Thyroid gland (tissue), 4 donors: ENCODE results near the gene OR1D5. TPM values are rescaled to one million over a fixed set of nuclear protein-coding genes. Genes with fewer than 3 reads are reported as not detected.
"Not testable (repeated sequence)": the region's sequence is repeated elsewhere in the genome, so short reads cannot be mapped to it uniquely, and the experiment has no call there.

Experiments
- DNase-seq, 2 donors: peaks; one replicate each; pipeline ENCODE4 v3.0.0-alpha.2; 2019
- H3K27ac ChIP-seq, 3 donors: fragments of 200-600 bp; sonication (generic); 1 replicate in 2 of 3; 2 replicates in 1 of 3; pipeline ENCODE4 v1.5.1; 2016 to 2019; ENCODE audit warnings: mild to moderate bottlenecking in 1 of 3, moderate library complexity in 1 of 3
- H3K27me3 ChIP-seq: fragments of 200-600 bp; sonication (generic); one replicate; pipeline ENCODE4 v1.5.1; 2019
- H3K36me3 ChIP-seq, 2 donors: fragments of 200-600 bp; sonication (generic); one replicate each; pipeline ENCODE4 v1.5.1; 2016 to 2019
- H3K4me1 ChIP-seq, 2 donors: fragments of 200-600 bp; sonication (generic); one replicate each; pipeline ENCODE4 v1.5.1; 2017 to 2019
- H3K4me3 ChIP-seq, 3 donors: fragments of 200-600 bp; sonication (generic); replicated peaks in 1 of 3; 1 replicate in 2 of 3; 2 replicates in 1 of 3; pipeline ENCODE4 v1.5.1; 2016; ENCODE audit warnings: mild to moderate bottlenecking in 1 of 3
- H3K9me3 ChIP-seq: fragments of 200-600 bp; sonication (generic); one replicate; pipeline ENCODE4 v1.5.1; 2017
- POLR2A ChIP-seq, 2 donors: fragments of 450-650 bp; IDR thresholded peaks; one replicate each; pipeline ENCODE4 v1.6.1; 2017; ENCODE audit warnings: antibody characterized with exemption in 2 of 2, mild to moderate bottlenecking in 2 of 2, moderate library complexity in 1 of 2
- WGBS, 2 donors: methylation state at CpG; one replicate each; pipeline ENCODE4 v1.1.5; 2017; 5-methylcytosine and 5-hydroxymethylcytosine counted together
- intact Hi-C: fragments of 100-400 bp; cut with DNase I; formaldehyde crosslinking; loops from one replicate; pipeline ENCODE4 v1.15.1; 2023
- total RNA-seq, 4 donors: library from RNA; depleted of rRNA; stranded (reverse); fragments of >200 nt; gene quantifications; one replicate each; pipeline ENCODE4 v1.2.3, GENCODE V29; 2016
- TF ChIP-seq, protein P1 (sequence below), 6 experiments: fragments of 200-600 bp in 3 of 6; fragments of 450-650 bp in 3 of 6; sonication (generic) in 3 of 6; IDR thresholded peaks; one replicate each; pipeline ENCODE4 v1.5.1; 2016 to 2019; ENCODE audit warnings: antibody characterized with exemption in 6 of 6, mild to moderate bottlenecking in 2 of 6, inconsistent platforms in 1 of 6, moderate library complexity in 1 of 6

The OR1D5 gene
- not detected for total RNA-seq

DNA sequence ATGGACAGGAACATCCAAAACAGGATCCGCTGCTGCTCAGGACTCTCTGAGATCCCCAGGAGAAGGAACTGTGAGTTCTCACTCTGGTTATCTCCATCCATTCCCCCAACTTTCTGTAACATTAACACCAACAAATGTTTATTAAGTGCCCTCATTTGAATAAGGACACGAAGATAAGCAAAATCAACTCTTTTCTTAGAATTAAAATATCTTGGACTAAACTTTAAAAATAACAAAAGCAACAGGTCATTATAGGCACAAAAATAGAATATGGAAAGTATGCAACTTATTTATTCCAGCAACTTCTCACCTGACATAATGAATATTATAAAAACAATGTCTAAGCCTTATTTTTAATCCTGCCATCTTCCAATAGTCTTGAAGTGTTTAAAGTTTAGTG lies at the start of gene OR1D5:
Gene OR1D5, minus strand, starts transcription at position 101 of the 400 bp plus-strand sequence. Its CDS starts 0 bp downstream, at position 101.
- H3K27ac ChIP-seq, H3K36me3 ChIP-seq, intact Hi-C loops, H3K4me1 ChIP-seq, H3K9me3 ChIP-seq, H3K27me3 ChIP-seq, H3K4me3 ChIP-seq, DNase-seq: not testable (repeated sequence)
- WGBS, 2 donors: 50 to 71% methylated on average over 1 of the region's 2 CpGs

GRCh38 chr17:3104322-3104721 lies 40.9 kb upstream of the OR1D5 start, which contains the start of gene OR1D2:
OR1D2 (minus strand) TSS chr17:3104422; CDS start chr17:3092996, 11,426 bp downstream.
- H3K9me3 ChIP-seq: no peaks in the 10 kb centered on the region

DNA sequence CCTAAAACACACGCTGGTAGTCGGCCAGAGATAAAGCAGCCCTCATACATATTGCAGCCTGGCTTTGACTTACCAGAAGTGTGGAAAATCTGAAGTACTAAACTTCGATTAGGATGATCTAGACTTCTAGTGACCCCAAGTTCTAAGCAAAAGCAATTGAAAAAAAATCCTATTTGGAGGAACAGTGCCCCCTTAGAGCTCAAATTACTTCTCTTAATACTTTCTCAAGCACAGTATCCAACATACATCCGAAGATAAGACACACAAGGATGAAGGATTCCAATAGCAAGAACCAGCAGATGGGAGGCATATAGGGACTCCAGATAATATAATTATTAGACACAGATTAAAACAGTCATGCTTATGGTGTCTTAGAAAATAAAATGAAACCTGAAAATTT lies 10.4 kb upstream of the OR1D5 start:
- H3K4me1 ChIP-seq, intact Hi-C loops, H3K4me3 ChIP-seq, H3K36me3 ChIP-seq, H3K9me3 ChIP-seq, DNase-seq, H3K27me3 ChIP-seq, H3K27ac ChIP-seq: not testable (repeated sequence)
- 83 to 86% methylated on average over 4 of the region's 4 CpGs for WGBS, 2 donors

More at GRCh38 chr17:3104322-3104721, 40.9 kb upstream of the OR1D5 start, which contains the start of gene OR1D2:
- H3K36me3 ChIP-seq: no peaks in the 10 kb centered on the region
- no peak within 1 kb of the TSS for H3K4me3 ChIP-seq
- 69 to 74% methylated on average over 3 of the region's 3 CpGs for WGBS, 2 donors
- no peak for DNase-seq
- intact Hi-C loops: no loop called here
- no peaks in the 10 kb centered on the region for H3K27me3 ChIP-seq
- no peak within 1 kb of the TSS for H3K27ac ChIP-seq
- no peaks in the 10 kb centered on the region for H3K4me1 ChIP-seq
- no peak for TF ChIP-seq POLR2A (IDR thresholded peaks at IDR 0.05)
- TF ChIP-seq, protein P1, sequence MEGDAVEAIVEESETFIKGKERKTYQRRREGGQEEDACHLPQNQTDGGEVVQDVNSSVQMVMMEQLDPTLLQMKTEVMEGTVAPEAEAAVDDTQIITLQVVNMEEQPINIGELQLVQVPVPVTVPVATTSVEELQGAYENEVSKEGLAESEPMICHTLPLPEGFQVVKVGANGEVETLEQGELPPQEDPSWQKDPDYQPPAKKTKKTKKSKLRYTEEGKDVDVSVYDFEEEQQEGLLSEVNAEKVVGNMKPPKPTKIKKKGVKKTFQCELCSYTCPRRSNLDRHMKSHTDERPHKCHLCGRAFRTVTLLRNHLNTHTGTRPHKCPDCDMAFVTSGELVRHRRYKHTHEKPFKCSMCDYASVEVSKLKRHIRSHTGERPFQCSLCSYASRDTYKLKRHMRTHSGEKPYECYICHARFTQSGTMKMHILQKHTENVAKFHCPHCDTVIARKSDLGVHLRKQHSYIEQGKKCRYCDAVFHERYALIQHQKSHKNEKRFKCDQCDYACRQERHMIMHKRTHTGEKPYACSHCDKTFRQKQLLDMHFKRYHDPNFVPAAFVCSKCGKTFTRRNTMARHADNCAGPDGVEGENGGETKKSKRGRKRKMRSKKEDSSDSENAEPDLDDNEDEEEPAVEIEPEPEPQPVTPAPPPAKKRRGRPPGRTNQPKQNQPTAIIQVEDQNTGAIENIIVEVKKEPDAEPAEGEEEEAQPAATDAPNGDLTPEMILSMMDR (IDR thresholded peaks at IDR 0.05): no peak

- DNase-seq, H3K27me3 ChIP-seq, H3K4me1 ChIP-seq, intact Hi-C loops, H3K27ac ChIP-seq, H3K36me3 ChIP-seq, H3K9me3 ChIP-seq, H3K4me3 ChIP-seq: not testable (repeated sequence)
- WGBS, 2 donors: 57 to 67% methylated on average over 1 of the region's 1 CpG
These were observed 1.8 kb upstream of the OR1D5 start for GRCh38 chr17:3065192-3065591.

- intact Hi-C loops: not testable (repeated sequence)
These were observed 506 bp downstream of the OR1D5 start for GRCh38 chr17:3062824-3063377.

DNA sequence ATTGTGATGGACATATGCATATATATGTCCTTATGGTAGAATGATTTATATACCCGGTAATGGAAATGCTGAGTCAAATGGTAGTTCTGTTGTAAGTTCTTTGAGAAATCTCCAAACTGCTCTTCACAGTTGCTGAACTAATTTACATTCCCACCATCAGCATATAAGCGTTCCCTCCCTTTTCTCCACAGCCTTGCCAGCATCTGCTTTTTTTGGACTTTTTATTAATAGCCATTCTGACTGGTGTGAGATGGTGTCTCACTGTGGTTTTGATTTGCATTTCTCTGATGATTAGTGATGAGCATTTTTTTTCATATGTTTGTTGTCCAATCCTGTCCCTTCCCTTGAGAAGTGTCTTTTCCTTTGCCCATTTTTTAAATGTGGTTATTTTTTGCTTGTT lies 8.5 kb downstream of the OR1D5 start:
- H3K4me1 ChIP-seq, H3K36me3 ChIP-seq, H3K4me3 ChIP-seq, H3K9me3 ChIP-seq, DNase-seq, intact Hi-C loops, H3K27ac ChIP-seq, H3K27me3 ChIP-seq: not testable (repeated sequence)
- WGBS, 2 donors: 100% methylated on average over 1 of the region's 2 CpGs

More at GRCh38 chr17:3062824-3063377, 506 bp downstream of the OR1D5 start:
- DNase-seq, H3K27me3 ChIP-seq, H3K27ac ChIP-seq, H3K9me3 ChIP-seq, H3K4me1 ChIP-seq, H3K4me3 ChIP-seq, H3K36me3 ChIP-seq: not testable (repeated sequence)
- 79 to 89% methylated on average over 5 to 8 of the region's 8 CpGs for WGBS, 2 donors

GRCh38 chr17:3049705-3050295 lies 13.6 kb downstream of the OR1D5 start:
- Histone ChIP-seq H3K4me3 (no peak overlapping the region), H3K4me1 (peaks cover 5 to 6% of the 10 kb centered on the region in 2 donors), H3K27ac (no peak overlapping the region), H3K36me3 (no peaks in the 10 kb centered on the region), H3K27me3 (no peaks in the 10 kb centered on the region), H3K9me3 (no peaks in the 10 kb centered on the region)
- DNase-seq: no peak
- TF ChIP-seq, protein P1 (IDR thresholded peaks at IDR 0.05): no peak
- no peak for TF ChIP-seq POLR2A (IDR thresholded peaks at IDR 0.05)
- intact Hi-C loops: no loop called here
- 83 to 86% methylated on average over 8 of the region's 8 CpGs for WGBS, 2 donors
